NCI-H128 (cell line): ENCODE data around the gene SP4.

Source experiments
- DNase-seq: peaks from one replicate; lab custom pipeline; 2025; ENCODE audit not compliant: unreplicated experiment; lab: John Stamatoyannopoulos, UW

The SP4 gene

DNA sequence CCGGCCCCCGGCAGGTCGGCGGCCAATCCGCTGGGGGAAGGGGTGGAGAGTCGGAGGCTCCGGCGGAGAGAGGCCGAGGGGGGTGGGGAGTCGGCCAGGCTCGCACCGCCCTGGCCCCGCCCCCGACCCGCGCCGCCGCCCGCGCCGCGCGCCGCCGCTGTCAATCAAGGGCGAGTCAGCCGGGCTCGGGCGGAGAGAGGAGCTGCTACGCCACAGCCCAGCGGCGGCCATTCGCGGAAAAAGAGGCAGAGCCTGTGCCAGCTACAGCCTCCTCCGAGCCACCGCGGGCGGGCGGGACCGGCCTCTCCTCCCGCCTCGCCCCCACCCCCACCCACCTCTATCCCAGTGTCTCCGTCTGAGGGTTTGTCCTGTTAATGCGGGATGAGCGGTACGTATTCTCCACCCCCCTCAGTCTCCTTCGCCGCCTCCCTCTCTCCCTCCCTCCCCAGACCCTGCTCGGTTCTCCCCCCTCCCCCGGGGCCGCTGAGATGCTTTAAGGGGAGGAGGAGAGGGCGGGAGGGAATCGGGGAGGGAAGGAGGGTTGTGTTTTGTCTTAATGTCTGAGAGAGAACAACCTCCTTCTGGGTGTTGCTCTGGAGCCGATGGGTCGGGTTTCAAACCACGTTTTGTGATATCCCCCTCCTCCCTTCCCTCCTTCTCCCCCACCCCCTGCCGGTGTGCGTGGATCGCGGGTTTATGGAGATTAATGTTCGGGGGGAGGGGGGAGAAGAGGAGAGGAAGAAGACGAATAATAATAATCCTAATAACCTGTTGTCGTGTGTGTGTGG lies at the start of gene SP4:
TSS of gene SP4 (plus strand) at position 213 of the 788 bp plus-strand sequence. CDS start at position 382, 169 bp downstream.
- peak; percentile 87 for DNase-seq

DNA sequence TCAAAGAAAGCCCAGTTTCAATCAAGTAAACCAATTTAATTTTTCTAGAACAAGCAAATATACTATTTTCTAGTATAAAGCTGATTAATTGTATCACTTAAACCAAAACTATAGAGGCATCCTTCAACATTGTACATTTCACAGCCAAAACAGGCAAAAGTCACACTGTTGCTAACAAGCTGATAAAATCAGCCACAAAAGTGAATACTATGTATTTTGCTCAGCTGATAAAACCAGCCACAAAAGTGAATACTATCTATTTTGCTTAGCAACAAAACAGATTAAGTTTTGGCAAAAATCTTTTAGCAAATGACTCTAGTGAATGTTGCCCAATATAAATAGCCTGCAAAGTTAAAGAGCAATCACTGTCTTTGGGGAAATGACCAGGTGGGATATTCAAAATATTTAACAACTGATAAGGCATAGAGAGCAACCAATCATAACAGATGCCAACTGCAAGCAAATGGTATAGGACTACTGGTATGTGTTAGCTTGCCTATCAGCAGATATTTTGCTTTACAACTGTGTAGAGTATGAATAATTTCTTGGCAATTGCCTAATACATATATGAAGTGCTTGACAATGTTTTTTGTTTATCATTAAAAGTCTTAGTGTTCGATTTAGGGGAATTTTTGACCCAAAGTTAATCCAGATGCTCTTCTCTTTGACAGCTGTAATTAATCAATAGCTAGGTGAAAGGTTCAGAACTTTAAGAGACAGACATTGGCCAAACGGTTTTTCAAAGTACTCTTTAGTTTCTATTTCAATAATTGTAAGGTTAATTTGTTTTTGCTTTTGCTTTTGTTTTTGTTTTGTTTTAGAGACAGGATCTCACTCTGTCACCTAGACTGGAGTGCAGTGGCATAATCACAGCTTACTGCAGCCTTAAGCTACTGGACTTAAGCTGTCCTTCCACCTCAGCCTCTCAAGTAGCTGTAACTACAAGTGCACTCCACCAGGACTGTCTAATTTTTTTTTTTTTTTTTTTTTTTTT lies 44.4 kb upstream of the SP4 start:
- DNase-seq, result no peak

- DNase-seq, result no peak
Measured at GRCh38 chr7:21393937-21394336, 33.9 kb upstream of the SP4 start.

DNA sequence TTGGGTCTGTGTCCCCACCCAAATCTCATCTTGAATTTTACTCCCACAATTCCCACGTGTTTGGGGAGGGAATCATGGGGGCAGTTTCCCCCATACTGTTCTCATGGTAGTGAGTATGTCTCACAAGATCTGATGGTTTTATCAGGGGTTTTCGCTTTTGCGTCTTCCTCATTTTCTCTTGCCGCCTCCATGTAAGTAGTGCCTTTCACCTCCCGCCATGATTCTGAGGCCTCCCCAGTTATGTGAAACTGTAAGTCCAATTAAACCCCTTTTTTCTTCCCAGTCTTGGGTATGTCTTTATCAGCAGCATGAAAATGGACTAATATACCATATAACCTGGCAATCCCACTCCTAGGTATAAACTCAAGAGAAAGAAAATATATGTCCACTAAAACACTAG lies 25.9 kb upstream of the SP4 start:
- no peak for DNase-seq

GRCh38 chr7:21407796-21408480 lies 19.9 kb upstream of the SP4 start:
- DNase-seq, result no peak

DNA sequence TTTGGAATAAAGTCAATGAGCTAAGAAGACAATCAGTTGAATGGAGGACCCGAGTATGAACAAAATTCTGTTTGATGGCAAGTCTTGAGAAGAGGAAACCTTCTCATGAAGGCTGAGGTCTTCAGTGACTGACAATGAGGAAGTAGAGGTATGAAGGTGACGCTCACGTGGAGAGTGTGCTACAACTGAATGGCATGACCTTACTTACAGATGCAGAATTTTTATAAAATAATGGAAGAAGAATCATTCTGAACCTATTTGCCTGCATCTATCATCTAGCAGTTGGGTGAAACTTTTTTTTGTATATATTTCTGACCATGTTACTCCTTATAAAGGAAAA lies 19.4 kb upstream of the SP4 start:
- DNase-seq, result no peak

GRCh38 chr7:21412410-21412851 lies 15.5 kb upstream of the SP4 start:
- DNase-seq, result no peak

GRCh38 chr7:21412957-21413356 lies 14.9 kb upstream of the SP4 start:
- DNase-seq, result no peak

DNA sequence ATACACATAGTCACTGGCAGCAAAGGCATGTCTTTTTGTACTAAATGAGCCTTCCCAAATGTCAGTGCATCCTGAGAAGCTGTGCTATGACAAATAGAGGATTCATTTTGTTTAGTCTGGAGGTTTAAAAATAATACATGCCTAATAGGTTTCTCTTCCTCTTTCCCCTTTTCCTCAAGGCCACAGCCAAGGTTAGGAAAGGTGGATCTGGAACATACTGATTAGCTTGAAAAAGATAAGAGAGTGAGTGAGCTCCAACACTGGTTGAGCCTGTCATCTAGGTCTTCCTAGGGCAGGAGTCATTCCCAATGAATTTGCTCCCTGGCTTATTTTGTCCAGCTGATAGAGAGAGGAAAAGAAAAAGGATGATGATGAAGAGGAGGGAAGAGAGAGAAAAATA lies 14.4 kb upstream of the SP4 start:
- no peak for DNase-seq

GRCh38 chr7:21414795-21415393 lies 13.0 kb upstream of the SP4 start:
- DNase-seq, result no peak

- no peak for DNase-seq
Measured at GRCh38 chr7:21417647-21418046, 10.2 kb upstream of the SP4 start.

GRCh38 chr7:21422751-21423150 lies 5.1 kb upstream of the SP4 start:
- no peak for DNase-seq

GRCh38 chr7:21425290-21425689 lies 2.6 kb upstream of the SP4 start:
- no peak for DNase-seq

DNA sequence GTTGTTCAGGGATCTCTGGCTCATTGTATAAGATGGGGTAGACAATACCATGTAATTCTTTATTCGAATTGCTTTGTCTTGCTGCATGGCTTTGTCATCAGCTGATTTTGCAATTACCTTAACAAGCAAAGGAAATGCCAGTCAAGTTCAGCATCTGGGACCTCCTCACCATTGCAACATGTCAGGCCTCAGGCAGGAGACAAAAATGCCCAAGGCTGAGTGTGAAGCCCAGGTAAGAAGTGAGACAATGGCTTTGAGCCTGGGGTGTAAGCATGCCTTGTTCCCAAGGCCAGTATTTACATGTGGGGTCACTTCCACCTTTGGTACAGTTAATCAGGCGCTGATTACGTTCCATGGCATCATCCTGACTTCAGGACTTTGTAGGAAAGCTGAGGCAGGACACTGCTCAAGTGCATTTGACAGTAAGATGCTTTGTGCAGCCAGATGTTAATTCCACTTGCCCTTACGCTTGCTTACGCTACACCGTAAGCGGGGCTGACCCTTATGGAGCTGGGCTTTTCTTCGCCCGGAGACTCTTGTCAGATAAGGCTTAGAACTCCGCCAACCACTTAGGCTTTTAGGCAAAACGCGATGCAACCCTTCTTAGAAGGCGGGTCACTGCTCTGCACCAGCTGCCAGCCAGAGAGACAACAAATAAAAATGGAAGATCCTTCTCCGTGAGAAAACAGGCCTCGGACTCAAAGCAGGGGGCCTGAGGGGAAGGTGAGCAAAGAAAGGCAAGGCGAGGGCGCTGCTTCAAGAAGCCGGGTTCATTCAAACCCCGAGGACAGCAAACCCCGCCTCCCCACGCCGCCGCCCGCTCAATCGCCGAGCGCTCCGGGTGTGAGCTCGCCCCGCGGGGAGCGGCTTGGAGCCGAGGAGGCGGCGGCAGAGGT lies 1.3 kb upstream of the SP4 start:
- DNase-seq, result no peak

DNA sequence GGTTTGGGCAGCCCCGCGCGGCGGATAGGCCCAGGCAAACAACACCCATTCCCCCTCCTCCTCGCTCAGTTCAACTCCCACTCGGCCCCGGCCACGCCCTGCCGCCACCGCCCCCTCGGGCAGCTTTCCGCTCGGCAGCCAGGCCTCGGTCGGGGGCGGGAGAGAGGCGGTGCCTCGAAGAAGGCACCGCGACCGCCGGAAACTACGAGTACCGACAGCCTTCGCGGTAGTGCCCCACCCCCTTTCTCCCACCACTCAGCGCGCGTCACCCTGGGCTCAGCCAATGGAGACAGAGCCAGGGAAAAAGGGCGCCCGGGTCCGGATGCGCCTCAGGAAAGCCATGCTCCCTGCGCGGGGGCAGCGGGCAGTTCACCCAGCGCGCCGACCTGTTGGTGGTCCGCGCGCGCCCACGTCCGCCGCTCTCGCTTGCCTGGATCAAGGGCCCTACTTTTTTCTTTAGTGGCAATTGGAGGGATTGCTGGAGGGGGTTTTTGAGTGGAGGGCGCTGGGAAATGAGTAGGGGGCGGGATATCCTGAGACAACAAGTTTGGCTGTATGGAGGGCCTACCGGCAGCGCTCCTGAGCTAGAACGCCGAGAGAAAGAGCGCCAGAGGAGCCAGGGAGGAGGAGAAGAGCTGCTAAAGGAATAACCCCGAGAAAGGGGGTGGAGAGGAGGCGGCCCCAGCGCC lies 557 bp upstream of the SP4 start:
- DNase-seq, result peak; percentile 97

DNA sequence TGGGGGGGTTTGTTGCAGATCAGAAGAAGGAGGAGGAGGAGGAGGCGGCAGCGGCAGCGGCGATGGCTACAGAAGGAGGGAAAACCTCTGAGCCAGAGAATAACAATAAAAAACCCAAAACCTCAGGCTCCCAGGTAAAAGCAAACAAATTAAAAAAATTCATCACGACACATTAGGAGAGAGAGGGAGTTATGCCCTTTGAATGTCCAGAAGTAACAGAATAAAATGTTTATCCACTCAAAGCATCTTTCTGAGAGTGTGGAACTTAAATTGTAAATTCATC lies 717 bp downstream of the SP4 start:
- DNase-seq, result no peak

GRCh38 chr7:21429021-21429420 lies 1.1 kb downstream of the SP4 start:
- no peak for DNase-seq

DNA sequence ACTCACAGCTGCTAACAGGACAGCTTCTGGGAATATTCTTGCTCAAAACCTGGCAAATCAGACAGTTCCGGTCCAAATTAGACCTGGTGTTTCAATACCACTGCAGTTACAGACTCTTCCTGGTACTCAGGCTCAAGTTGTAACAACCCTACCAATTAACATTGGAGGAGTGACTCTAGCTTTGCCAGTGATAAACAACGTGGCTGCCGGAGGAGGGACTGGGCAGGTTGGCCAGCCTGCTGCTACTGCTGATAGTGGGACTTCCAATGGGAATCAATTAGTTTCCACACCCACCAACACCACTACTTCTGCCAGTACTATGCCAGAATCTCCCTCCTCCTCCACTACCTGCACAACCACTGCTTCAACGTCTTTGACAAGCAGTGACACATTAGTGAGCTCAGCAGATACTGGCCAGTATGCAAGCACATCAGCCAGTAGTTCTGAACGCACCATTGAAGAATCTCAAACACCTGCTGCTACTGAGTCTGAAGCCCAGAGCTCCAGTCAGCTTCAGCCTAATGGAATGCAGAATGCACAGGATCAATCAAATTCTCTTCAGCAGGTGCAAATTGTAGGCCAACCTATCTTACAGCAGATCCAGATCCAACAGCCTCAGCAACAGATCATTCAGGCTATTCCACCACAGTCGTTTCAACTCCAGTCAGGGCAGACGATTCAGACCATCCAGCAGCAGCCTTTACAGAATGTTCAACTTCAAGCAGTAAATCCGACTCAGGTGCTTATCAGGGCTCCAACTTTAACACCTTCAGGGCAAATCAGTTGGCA lies 2.1 kb downstream of the SP4 start:
- no peak for DNase-seq

DNA sequence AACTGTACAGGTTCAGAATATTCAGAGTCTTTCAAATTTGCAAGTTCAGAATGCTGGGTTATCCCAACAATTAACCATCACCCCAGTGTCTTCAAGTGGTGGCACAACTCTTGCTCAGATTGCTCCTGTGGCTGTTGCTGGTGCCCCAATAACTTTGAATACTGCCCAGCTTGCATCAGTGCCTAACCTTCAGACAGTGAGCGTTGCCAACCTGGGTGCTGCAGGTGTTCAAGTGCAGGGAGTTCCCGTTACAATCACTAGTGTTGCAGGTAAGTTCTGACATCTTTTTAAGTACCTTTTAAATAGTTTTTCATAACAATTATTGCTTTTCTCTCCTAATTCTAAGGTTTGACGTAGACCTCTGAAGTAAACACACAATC lies 2.7 kb downstream of the SP4 start:
- no peak for DNase-seq
